Activated T-cell treated with anti-CD3 and anti-CD28 coated beads for 4 hours (primary cell): Measurements from ENCODE around the gene NT5C1A.

Source experiments
- DNase-seq: peaks from one replicate; pipeline ENCODE4 v3.0.0-alpha.2; 2020

NT5C1A gene

DNA sequence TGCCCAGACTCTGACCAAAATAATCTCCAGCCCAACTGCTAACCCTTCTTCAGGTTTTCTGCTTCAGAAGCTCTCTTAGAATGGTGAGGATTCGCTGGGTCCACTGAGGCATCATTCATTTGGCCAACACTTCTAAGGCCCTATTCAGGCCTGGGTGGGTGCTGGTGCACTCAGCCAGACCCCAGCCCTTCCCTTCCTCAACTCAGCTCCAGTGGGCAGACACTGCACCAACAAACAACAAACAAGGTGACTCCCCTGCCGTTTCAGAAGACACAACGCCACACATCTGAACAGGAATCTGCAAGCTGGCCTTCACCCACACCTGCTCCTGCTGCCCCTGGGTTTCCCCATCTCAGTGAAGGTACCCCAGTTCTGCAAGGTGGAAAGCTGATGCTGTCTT, 38.5 kb downstream of the NT5C1A start:
- no peak for DNase-seq

DNA sequence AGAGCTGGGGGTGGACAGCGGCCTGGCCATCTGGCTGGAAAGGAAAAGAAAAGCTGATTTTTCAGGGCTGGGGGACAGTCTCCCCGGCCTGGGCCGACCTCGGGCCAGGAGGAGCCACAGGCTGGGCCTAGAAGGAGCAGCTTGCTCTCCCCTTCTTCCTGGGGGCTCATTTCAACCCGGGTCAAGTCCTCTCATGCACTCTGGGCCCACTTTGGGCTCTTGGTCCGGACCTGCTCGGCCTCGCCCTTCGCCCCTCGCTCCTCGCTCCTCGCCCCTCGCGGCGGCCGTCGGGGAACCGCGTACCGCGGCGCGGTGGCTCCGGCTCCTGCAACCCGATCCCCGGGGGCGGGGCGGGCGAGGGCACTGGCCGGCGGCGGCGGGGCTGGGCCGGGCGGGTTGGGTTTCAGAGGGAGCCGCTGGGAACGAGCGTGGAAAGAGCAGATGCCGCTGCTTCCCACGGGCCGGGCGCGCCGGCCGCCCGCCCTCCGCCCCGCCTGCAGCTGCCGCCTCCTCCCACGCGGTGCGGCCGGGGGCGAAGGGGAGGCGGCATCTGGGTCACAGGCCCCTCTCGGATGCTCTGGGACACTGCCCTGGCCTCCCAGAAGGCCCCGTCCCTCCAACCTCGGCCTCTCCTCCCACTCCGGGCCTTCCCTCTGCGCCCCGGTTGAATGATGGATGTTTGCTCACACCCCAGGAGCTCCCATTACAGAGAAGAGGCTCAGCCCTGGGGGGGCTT, 39.1 kb downstream of the NT5C1A start:
- DNase-seq, result no peak

DNA sequence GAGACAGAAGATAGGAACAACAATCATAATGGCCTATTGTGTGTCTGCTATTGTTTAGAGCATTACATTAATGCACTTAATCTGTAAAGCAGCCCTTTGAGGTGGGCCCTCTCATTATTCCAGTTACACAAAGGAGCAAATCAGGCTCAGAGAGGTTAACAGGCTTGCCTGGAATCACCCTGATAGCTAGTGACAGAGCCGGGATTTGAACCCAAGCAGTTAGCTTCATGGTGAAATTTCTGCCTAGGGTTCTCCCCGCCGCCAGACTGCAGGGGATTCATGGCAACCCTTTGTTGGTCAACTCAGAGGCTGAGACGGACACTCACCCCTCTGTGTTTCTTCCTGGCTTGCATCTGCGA, 39.6 kb downstream of the NT5C1A start:
- DNase-seq, result no peak

DNA sequence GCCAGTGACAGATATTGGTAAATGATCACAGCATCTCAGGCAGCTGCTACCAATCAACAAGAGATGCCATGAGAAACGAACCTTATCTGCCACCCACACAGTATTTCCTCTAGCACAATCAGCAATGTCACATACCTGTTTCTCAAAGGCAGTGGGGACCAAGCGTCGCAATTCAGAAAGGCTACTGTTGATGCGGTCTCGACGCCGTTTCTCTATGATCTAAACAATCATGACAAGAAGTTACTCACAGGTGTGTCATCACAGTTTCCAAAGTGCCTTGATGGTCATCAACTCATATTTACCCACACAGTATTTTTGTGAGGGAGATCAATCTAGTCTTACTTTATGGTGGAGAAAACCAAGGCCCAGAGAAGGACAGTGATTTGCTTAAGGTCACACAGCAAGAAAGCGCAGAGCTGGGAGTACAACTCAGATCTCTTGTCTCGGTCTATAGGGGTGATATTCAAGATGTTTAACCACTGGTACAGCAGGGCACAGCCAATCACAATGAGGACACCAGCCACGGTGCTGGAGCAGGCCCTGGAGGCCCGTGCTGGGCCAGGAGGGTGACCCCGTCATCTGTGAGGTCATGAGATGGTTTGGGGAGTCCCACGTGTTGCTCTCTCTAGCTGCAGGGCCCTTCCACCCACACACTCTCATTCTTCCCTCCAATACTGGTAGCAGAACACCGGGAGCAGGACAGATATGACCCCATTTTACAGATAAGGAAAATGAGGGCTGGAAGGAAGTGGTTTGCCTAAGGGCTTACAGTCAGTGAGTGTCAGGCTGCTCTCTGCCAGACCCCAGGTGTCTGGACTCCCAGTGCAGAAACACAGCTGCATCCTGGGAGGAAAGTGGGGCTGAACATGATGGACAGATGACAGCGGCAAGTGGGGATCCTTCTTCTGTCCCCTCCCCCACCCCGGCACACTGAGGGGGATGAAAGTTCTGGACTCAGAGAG, 40.3 kb downstream of the NT5C1A start:
- no peak for DNase-seq

GRCh38 chr1:39628807-39629350, 43.0 kb downstream of the NT5C1A start:
- DNase-seq, result no peak

GRCh38 chr1:39626646-39627045, 45.3 kb downstream of the NT5C1A start:
- DNase-seq, result no peak

GRCh38 chr1:39625462-39626273, 46.2 kb downstream of the NT5C1A start:
- DNase-seq, result no peak

GRCh38 chr1:39625009-39625408, 46.9 kb downstream of the NT5C1A start:
- no peak for DNase-seq

GRCh38 chr1:39623053-39623452, 48.9 kb downstream of the NT5C1A start:
- no peak for DNase-seq

DNA sequence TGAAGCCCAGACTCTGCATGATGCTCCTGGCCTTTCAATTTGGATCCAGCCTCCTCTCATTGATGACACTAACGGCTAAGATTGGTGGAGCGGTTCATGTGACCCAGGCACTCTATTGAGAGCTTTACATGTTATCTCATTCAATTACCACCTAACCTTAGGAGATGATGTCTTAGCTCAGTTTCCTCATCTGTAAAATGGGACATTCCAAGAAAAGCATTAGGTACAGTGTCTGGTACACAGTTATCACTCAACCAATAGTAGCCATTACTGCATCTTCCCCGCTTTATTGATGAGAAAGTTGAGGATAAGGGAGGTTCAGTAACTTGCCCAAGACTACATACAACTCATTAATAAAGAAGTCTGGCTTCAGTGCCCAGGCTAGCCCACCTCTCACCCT, 49.5 kb downstream of the NT5C1A start:
- no peak for DNase-seq

DNA sequence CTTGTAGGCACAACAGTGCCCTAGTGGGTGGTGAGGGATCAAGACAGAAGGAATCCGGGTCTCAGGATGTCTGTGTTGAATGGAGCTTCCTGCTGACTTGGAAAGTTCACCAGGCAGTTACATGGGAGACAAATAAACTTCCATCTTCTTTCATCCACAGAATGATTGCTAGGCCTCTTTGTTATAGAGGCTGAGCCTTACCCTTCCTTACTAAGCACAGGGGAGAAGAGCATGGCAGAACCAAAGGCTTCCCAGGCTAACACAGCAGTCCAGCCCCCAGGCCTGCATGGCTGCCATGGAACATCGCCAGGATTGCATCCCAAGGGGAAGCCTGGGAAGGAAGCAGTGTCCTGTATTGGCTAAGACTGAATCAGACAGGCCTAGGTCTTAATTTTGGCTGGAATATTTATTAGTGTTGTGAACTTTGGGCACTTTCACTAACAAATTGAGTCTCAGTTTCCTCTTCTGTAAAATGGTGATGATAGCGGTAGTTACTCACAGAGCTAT, 51.2 kb downstream of the NT5C1A start:
- no peak for DNase-seq

- DNase-seq, result no peak
Measured at GRCh38 chr1:39617488-39618049, 54.3 kb downstream of the NT5C1A start.

DNA sequence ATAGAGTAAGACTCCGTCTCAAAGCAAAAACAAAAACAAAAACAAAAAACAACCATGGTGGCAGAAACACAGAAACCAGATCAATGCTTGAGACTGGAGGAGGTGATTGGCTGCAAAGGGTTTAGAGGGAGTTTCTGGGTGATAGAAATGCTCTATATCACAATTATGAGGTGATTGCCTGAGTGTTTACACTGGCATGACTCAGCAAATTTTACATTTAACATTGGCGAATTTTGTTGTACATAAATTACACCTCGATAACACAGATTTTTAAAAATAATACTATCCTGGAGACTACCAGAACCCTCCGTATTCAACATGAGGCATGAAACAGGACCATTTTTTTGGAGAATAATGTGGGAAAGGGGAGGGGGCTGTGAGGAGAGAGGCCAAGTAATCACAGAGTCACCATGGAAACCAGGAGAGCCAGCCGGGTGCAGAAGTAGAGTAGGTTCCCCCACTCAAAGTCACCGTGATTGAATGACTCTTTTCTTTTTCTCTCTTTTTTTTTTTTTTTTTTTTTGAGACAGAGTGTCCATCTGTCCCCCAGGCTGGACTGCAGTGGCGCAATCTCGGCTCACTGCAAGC, 56.7 kb downstream of the NT5C1A start:
- DNase-seq, result no peak

DNA sequence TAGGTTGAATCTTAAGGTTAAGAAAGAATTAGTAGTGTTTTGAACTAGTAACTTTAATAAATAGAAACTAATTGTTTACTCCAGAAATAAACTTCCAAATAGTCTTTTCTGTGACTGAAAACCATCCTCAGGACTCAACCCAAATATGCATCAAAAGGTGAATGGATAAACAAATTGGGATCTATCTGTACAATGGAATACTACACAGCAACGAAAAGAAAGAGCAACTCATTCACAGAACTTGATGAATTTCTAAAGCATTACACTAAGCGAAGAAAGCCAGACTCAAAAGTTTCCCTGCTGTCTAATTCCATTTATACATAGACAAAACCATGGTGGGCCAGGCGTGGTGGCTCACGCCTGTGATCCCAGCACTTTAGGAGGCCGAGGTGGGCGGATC, 57.4 kb downstream of the NT5C1A start:
- DNase-seq, result no peak

DNA sequence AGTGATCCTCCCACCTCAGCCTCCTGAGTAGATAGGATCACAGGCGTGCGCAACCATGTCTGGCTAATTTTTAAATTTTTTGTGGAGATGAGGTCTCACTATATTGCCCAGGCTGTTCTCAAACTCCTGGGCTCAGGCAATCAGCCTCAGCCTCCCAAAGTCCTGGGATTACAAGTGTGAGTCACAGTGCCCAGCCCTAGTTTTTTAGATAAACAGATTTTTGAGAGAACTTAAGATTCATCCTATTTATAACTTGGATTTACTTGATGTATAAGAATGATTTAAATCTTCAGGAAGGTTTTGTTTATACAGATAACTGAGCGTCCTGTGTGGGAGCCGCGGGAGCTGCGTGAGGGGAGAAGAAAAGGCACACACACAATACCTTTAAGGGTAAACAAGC, 58.7 kb downstream of the NT5C1A start:
- DNase-seq, result no peak

DNA sequence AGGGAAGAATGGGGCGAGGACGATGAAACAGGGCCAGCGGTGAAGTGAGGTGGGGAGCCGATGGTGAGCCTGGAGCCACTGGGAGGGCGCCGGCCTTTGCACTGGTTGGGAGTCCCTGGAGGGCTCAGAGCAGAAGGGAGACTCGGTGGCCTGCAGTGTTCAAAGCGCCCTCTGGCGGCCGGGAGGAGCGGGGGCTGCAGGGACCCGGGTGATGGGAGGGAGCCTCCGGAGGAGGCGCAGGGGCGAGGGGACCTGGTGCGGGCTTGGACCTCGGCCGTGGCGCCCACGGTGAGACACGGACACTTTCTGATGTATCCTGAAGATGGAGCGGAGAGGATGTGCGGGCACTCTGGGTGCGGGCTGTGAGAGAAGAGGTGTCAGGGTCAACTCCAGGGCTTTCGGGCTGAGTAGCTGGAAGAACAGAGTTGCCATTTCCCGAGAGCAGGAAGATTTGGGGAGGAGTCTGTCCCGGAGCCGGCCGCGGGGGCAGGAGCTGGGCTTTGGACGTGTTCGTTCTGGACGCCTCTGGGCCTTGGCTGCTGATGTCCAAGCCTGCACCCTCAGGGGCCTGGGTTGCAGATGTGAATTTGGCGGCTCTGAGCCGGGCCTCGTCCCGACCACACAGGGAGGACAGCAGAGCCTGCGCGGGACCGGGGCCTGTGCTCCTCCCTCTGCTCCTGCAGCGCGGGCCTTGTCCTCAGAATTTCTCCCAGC, 62.1 kb downstream of the NT5C1A start:
- DNase-seq, result peak; percentile 66
